ENCODE measurements around the gene TNC. TPM values are rescaled to one million over a fixed set of nuclear protein-coding genes. Genes with fewer than 3 reads are reported as not detected.

Gene TNC
- total and polyA plus RNA-seq, 10 of the 15 experiments (the other 5 are each of a cell fraction or from before 2014, with no cell fraction given) = 0.05 to 4.2 (median 0.14) TPM

DNA sequence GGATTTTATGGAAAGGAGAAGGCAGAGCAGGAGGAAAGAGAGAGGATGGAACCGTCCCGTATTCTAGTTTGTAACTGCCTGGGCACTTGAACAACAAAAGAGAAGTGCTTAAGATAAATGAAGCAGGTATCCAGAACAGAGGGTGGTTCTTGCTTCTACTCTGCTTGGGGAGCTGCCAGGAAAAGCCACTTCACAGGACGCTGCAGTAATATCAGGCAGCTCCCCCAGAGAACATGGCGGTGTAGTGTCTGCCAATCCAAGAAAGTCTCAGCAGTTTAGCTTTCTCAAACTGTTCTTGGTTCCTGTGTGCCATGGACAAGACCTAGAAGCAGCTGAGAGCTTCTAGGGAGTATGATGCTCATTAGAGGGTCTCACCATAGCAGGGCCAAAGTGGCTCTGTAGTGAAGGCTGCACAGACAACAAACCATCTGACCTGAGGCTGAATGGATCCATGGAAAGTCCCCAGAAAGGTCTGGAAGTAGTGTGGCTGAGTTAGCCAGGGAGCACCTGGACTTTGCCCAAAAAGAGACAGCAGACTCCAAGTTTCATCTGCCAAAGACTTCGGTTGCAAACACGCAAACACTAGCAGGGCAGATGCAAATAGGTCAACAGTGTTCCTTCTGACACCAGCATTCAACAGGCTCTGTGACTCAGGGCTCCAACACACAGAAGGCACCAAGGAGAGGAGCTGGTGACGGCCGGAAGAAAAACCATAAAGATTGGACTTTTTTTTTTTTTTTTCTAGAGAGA, 115.4 kb downstream of the TNC start:
- ChIA-PET SMC1A (ENCODE audit: uncharacterized antibody, unreplicated experiment) (interaction anchor here (0.6 to 3.8 kb wide), 2 partner anchors 10 to 12 kb away, joined by 3 to 18 read pairs; no protein-coding TSS in a partner anchor), CTCF (interaction anchor here (1.0 to 2.8 kb wide), 3 partner anchors 9 to 321 kb away, joined by 3 to 9 read pairs (median 6); no protein-coding TSS in a partner anchor), RAD21 (ENCODE audit: unreplicated experiment) (interaction anchor here (0.7 to 1.5 kb wide), 3 partner anchors 13 to 206 kb away, joined by 3 to 7 read pairs (median 3); no protein-coding TSS in a partner anchor), POLR2A (no interaction called here)
- intact Hi-C loops (cut with micrococcal nuclease; ENCODE audit: unreplicated experiment) = loop anchor here (5.0 kb wide), 1 partner anchor 45 kb away; no protein-coding TSS in a partner anchor
- ATAC-seq (no peak), FAIRE-seq (no peak), DNase-seq (ENCODE audit: low read depth, low spot score) (no peak)
- no peak overlapping the region for H3K9ac ChIP-seq (ENCODE audit: control insufficient read depth, insufficient read depth, low read length)
- H3K4me1 ChIP-seq (ENCODE audit: control insufficient read depth, insufficient read depth, low read length) = no peaks in the 10 kb centered on the region
- H3K4me3 ChIP-seq = no peak overlapping the region
- no peak overlapping the region for H3K27ac ChIP-seq (ENCODE audit: control insufficient read depth, insufficient read depth)
- in situ Hi-C loops (cut with MboI) = no loop called here
- no peaks in the 10 kb centered on the region for H3K79me2 ChIP-seq (ENCODE audit: control insufficient read depth, insufficient read depth, low read length)
- peaks cover 3 to 8% of the 10 kb centered on the region in 2 experiments; a peak in 2 of 4 replicates for H3K27me3 ChIP-seq (replicated peaks in 1 of 2; ENCODE audit: control insufficient read depth in 2 of 2, insufficient read depth in 2 of 2, low read length in 1 of 2)
- H4K20me1 ChIP-seq (ENCODE audit: control insufficient read depth, insufficient read depth) = no peaks in the 10 kb centered on the region
- H2AFZ ChIP-seq (ENCODE audit: control insufficient read depth, low read depth, low read length) = no peak overlapping the region
- no TSS peak for BruUV-seq (replicated peaks)
- H3K4me2 ChIP-seq (ENCODE audit: control insufficient read depth, insufficient read depth) = no peak overlapping the region
- H3K9me3 ChIP-seq (replicated peaks; ENCODE audit: control insufficient read depth, insufficient read depth, low read length) = no peaks in the 10 kb centered on the region
- no peaks in the 10 kb centered on the region for H3K36me3 ChIP-seq (ENCODE audit: control insufficient read depth in 2 of 2, insufficient read depth in 2 of 2, low read length in 1 of 2)
- 61% methylated on average over 8 of the region's 8 CpGs for WGBS (ENCODE audit: insufficient coverage, insufficient replicate concordance, low lambda C conversion rate, missing lambda C conversion rate)
- TF ChIP-seq ZNF384 (IDR thresholded peaks at IDR 0.05; ENCODE audit: borderline replicate concordance, low read depth, low read length) (no peak), ZNF207 (IDR thresholded peaks at IDR 0.05; ENCODE audit: borderline replicate concordance) (no peak), ZBTB33 (IDR thresholded peaks at IDR 0.05) (no peak), ZZZ3 (IDR thresholded peaks at IDR 0.05; ENCODE audit: control insufficient read depth, insufficient read length, low read depth) (no peak), CEBPB (IDR thresholded peaks at IDR 0.05; ENCODE audit: borderline replicate concordance in 1 of 2, low read depth in 2 of 2, low read length in 2 of 2) (no peak), E4F1 (IDR thresholded peaks at IDR 0.05; ENCODE audit: borderline replicate concordance, partially characterized antibody) (no peak)
- TF ChIP-seq, protein P1, sequence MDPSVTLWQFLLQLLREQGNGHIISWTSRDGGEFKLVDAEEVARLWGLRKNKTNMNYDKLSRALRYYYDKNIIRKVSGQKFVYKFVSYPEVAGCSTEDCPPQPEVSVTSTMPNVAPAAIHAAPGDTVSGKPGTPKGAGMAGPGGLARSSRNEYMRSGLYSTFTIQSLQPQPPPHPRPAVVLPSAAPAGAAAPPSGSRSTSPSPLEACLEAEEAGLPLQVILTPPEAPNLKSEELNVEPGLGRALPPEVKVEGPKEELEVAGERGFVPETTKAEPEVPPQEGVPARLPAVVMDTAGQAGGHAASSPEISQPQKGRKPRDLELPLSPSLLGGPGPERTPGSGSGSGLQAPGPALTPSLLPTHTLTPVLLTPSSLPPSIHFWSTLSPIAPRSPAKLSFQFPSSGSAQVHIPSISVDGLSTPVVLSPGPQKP (IDR thresholded peaks at IDR 0.05; ENCODE audit: low read depth, low read length) = no peak
- TF ChIP-seq, protein P2, sequence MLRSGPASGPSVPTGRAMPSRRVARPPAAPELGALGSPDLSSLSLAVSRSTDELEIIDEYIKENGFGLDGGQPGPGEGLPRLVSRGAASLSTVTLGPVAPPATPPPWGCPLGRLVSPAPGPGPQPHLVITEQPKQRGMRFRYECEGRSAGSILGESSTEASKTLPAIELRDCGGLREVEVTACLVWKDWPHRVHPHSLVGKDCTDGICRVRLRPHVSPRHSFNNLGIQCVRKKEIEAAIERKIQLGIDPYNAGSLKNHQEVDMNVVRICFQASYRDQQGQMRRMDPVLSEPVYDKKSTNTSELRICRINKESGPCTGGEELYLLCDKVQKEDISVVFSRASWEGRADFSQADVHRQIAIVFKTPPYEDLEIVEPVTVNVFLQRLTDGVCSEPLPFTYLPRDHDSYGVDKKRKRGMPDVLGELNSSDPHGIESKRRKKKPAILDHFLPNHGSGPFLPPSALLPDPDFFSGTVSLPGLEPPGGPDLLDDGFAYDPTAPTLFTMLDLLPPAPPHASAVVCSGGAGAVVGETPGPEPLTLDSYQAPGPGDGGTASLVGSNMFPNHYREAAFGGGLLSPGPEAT (IDR thresholded peaks at IDR 0.05; ENCODE audit: low read depth) = no peak
- TF ChIP-seq, protein P3, sequence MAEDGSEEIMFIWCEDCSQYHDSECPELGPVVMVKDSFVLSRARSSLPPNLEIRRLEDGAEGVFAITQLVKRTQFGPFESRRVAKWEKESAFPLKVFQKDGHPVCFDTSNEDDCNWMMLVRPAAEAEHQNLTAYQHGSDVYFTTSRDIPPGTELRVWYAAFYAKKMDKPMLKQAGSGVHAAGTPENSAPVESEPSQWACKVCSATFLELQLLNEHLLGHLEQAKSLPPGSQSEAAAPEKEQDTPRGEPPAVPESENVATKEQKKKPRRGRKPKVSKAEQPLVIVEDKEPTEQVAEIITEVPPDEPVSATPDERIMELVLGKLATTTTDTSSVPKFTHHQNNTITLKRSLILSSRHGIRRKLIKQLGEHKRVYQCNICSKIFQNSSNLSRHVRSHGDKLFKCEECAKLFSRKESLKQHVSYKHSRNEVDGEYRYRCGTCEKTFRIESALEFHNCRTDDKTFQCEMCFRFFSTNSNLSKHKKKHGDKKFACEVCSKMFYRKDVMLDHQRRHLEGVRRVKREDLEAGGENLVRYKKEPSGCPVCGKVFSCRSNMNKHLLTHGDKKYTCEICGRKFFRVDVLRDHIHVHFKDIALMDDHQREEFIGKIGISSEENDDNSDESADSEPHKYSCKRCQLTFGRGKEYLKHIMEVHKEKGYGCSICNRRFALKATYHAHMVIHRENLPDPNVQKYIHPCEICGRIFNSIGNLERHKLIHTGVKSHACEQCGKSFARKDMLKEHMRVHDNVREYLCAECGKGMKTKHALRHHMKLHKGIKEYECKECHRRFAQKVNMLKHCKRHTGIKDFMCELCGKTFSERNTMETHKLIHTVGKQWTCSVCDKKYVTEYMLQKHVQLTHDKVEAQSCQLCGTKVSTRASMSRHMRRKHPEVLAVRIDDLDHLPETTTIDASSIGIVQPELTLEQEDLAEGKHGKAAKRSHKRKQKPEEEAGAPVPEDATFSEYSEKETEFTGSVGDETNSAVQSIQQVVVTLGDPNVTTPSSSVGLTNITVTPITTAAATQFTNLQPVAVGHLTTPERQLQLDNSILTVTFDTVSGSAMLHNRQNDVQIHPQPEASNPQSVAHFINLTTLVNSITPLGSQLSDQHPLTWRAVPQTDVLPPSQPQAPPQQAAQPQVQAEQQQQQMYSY (CRISPR knock-in tag; IDR thresholded peaks at IDR 0.05) = no peak
